HuH-7 (cell line): ENCODE results near the gene KAZN.
A peak's percentile ranks its signal among the peaks of the same experiment; 100 is the strongest.

Experiments
- DNase-seq: peaks from one replicate; pipeline ENCODE4 v3.0.0; 2011; ENCODE audit warnings: low spot score

KAZN gene

DNA sequence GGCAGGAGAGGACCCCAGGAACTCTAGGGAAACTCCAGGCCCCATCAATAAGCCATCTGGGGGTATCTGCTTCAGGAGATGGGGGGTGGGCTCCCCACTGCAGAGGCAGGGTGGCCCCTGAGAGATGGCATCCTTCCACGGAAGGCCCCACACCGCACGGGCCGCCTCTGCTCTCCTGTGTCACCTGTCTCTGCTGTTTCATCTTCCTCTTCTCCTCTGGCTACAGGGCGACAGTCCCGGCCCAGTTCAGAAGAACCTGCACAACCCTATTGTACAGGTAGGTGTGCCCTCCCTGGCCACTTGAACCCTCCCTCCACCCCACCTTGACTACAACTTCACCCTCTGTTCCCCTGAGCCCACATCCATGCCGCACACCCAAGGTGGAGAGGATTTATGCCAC, 464.9 kb downstream of the KAZN start:
- DNase-seq: no peak

DNA sequence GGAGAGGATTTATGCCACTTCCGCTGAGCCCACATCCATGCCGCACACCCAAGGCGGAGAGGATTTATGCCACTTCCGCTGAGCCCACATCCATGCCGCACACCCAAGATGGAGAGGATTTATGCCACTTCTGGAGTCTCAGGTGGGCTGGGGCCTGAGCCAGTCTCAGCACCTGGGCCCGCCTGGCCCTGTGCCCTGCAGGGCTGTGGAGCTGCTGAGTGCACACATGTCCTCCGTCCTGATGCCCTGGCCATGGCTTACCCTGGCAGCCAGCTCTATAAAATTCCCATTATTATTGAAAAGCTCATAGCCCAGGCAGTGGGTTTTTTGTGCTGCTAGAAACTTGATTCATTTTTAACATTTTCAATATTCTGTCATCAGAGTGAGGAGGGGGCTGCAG, 465.3 kb downstream of the KAZN start:
- no peak for DNase-seq

DNA sequence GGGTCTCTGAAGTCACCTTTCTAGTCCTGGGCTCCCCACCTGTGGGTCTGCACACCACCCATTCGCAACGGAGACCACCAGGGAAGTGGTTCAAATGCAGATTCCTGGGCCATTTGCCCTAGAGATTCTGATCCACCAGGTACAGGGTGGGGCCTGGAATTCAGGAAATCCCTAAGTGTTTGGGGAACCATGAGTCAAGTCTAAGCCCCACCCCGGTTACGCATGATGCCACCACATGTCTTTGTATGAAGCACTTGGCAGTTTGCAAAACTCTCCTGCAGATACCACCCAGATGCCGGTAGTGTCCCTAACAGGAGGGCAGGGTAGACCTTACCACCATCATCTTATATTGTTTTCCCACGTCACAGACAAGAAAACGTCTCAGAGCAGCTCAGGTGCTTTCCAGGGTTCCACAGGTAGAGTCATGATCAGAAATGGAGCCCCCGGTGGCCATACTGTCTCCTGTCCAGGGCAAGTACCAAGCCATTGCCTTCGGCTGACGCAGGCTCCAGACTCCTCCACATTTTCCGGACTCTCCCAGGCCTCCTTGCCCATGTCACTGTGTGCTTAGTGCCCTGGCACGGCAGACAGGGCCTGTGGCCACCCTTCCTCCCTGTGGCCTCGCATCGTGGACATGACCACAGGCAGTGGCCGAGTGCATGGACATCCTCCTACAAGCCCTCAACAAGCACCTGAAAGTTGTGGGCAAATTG, 465.9 kb downstream of the KAZN start:
- DNase-seq: no peak

DNA sequence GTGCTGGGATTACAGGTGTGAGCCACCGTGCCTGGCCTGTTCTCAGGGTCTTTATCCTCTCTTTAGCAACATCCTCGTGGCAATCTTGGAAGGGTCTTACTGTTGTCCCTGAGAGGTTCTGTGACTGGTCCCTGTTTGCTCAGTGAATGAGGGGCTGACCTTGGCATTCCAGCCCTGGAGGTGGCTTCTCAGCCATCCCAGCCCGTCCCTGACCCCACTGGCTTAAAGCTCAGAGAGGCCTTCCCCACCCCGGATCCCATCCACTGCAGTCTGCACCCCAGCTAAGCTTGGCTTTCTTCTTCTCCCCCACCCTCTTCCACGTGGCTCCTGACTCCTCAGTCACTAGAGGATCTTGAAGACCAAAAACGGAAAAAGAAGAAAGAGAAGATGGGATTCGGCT, 466.8 kb downstream of the KAZN start:
- no peak for DNase-seq

DNA sequence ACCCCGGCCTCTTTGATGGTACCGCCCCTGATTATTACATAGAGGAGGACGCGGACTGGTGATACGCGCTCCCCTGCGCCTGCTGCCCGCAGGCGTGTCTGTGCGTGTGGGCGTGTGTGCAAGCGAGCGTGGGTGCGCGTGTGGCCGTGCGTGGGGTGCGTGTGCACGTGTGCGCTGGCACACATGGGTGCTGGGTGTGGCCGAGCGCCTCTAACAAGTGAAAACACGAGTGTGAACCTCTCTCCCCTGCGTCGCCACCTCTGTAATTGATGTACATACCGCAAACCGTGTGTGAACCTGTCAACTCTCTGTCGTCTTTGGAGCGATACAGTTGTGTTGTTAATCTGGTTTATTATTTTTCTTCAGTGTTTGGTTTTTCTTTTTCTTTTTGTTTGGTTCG, 467.3 kb downstream of the KAZN start:
- DNase-seq: no peak

DNA sequence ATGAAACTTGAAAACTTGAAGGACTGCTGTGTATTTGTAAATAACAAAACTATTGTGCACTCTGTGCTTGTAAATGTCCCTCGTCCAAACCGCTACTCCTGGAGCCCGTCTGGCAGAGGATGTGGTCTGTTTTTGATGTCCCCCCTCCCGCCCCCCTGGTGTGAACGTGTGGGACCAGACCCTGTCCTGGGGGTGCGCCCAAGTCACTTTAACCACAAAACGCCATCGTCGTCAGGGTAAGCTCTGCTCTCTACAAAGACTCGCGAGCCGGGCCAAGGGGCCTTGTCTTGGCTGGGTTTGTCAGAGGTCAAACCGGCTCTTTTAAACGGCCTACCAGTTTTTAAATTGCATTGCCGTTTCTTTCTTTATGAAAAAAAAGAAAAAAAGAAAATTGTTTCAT, 467.7 kb downstream of the KAZN start:
- DNase-seq: no peak

DNA sequence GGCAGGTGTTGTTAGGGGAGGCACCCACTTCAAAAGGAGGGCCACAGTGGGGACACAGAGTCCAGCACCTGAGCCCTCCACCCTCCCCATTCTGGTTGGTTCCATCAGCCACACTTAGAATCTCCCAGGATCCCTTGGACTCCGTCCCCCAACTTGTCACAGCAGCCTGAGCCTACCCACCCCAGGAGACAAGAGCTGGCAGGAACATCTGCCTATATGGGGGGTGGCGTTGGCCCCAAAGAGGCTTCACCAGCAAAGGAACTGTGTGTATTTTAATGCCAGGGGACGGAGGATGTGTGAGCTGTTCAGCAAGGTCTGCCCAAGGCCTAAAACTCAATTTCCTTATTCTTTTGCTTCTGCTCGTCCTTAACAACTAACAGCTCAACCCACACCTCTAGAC, 468.7 kb downstream of the KAZN start:
- DNase-seq: no peak

DNA sequence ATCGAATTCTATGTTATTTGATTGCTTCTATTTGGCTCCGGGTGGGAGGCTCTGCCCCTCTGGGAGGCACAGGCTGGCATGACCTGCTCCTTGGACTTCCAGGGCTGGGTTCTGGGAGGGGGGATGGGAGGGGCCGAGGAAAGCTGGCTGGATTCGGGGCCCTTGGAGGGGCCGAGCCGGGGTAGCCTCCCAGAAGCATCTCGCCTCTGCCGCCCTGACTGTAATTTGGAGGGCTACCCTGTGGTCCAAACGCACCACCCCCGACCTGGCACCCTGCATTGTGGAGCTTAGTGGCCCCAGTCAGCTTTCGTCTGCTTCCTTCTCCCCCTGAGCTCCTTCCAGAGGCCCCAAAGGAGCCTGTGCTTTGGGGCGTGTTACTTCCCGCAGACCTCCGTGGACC, 469.7 kb downstream of the KAZN start:
- DNase-seq: no peak

DNA sequence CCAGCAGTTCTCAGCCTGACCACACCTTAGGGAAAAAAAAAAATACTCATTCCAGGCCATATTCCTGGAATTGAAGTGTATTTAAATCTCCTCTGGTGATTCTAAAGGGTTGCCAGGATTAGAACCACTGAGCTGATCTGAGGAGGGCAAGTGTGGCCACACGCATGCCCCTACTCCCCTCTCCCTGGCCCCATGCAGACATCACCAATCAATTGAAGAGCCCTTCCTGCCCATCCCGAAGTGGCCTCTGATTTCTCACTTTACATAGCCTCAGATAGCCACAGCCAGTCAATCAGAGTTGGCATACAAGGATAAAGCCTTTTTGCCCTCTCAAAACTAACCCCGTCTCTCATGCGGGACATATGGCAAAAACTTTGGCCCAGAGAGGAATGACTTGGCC, 470.5 kb downstream of the KAZN start:
- no peak for DNase-seq

DNA sequence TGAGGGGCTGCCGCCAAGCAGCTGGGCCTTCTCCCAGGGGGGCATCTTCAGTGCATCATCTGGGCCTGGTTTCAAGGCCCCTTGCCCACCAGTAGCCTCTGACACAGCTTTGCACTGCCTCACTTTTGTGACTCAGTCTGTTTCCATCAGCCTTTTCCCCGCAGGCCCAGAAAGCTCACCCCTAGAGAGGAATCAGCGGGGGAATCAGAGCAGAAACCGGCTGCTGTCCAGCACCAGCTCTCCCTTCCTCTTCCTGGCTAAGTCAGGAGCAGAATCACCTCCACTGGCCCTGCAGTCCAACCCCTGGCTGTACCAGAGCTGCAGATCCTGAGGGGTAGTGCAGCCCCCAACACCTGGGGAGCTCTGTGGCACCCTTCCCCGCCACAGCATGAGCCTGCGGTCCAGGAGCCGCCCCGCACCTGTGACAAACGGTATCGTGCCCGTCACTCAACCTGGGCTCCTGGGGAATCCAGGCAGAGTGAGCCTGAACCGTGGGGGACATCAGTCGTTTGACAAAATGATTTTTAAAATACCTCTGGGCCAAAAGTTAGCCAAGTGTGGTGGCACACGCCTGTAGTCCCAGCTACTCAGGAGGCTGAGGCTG, 471.8 kb downstream of the KAZN start:
- DNase-seq: no peak

DNA sequence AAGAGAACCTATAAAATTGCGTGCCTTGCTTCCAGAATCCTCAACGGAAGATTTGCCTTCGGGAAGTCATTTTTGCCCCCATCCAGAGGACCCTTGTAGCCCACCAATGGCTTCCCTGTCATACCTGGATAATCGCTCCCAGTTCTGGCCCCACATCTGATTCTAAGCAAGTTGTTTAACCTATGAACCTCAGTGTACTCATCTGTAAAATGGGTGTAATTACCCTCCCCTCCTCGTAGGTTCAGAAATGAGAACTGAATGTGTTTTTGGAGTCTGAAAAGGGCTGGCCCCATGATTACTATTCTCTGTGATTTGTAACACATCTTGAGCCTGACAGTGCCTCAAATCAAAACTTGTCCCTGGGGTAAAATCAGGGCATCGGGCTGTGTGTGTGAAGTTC, 473.5 kb downstream of the KAZN start:
- no peak for DNase-seq

DNA sequence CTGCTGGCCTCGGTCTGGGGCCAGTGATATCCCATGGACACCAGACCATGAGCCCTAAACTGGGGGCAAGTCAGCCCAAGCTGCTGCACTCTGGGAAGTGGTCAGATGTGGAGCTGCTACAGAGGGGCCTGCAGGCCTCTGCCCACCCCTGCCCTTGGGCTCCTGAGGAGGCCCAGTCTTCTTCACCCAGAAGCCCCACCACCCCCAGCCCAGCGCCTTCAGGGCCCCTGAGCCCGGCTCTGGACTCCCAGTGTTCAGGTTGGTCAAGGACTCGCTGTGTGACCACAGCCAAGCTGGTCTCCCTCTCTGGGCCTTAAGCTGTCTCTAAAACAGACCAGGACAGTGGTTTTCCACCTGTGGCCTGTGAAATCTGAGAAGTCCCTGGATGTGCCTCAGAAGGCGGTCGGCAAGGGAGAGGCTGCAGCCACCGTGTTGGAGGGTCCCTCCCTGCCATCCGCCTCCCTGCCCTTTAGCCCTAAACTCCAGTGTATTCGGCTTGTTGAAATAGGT, 475.4 kb downstream of the KAZN start:
- DNase-seq: no peak

DNA sequence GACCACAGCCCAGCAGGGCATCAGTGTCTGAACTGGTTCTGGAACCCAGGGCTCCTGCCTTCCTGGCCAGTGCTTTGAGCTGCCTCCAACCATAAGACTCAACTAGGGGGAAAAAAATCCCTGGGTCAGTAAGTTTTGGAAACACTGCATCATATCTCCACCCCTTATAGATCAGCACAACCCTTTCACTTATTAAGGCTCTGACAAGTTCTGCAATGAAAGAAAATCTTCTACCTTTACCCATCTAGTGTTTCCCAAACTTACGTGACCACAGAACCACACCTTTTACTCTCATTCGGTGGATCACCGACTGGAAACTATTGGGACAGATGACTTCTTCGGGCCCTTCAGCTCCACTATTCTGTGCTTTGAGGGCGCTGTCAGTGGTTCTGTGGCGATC, 476.7 kb downstream of the KAZN start:
- no peak for DNase-seq

DNA sequence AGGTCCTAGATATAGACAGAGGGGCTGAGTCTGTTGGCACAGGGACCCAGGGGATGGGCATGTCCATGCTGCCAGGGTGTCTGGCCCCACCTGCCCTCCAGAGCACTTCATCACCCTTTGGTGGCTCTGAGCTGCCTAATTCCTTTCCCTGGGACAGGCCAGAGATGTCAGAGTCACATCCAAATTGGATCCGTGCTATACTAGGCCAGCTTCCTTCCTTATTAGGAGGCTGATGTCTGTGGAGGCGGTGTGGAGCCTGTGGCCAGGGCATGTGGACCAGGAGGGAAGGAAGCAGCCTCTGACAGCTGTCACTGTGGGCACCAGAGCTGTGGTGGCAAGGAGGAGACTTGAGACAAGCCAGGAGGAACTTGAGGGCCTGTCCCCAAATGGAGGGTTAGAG, 477.3 kb downstream of the KAZN start:
- DNase-seq: no peak

DNA sequence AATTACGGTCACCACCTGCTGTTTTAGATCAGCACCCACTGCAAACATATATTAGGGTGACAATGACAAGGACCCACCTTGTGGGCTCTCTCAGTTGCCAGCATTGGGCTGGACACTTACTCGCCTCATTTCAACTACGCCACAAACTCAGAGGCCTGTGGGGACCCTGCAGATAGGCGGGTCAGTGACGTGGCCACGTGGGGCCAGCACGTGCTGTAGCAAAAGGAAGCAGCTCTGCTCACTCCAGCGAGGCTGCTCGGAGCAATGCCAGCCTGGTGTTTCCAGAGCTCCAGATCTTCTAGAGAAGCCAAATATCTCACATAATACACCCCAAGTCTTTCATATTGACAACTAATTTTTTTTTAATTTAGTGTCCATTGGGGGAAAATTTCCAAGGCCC, 478.3 kb downstream of the KAZN start:
- DNase-seq: no peak

DNA sequence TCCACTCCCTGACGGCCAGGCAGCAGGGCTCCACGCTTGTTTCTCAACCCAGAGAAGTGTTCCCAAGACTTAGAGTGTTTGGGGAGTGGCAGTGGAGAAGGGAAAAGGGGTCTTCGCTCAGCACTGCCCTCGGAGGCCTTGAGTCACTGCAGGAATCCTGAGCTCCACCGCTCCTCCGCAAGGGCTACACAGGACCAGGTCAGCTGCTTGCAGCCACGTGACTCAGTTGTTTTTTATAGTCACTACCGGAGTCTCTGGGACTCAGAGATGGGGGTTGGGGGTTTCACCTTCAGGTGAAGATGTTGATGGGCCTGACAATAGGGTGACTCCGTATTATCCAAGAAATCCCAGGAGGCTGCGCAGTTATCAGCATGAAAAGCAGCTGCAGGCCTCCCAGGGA, 478.9 kb downstream of the KAZN start:
- no peak for DNase-seq

DNA sequence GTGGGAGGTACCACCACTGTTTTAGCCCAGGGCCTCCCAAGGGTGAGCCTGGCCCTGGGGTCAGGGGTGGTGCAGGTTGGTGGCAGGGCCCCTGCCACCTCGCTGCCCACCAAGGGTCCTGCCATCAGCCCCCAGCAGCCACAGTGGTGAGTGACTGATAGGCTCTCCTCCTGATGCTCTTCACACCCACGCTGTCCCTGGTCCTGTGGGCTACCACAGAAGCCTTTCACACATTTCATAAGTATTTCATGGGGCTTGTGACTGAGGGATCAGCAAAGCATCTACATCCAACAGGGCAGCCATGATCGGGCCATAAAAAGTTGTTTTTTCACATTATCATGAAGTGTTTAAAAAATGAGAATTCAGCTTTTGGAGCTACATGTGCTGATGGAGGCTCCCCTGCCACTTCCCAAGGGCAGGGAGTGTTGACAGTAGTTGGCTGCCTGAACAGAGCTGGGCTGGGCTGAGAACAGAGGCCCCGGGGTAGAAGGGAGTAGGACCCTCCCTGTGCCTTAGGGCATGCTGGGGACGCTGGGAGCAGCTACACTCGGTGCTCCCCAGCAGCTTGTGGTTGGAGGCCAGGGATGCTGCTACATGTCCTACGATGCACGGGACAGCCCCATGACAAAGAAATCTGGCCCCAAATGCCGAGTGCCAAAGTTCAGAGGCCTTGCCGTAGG, 482.0 kb downstream of the KAZN start:
- no peak for DNase-seq

DNA sequence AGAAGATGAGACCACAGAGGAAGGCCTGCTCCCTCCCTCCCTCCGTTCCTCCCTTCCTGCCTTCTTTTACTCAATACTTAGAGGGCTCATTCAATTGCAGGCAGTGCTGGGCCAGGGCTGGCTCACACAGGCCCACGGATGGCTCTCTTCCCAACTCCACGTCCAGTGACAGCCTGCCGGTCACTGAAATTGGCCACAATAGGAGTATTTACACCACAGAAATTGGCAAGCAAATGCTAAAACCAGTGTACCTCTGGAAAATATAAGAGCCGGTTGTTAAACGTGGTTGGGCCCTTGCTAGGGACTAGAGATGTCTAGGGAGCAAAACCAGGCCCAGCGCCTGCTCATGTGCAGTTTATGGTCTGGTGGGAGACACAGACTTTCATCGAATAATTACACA, 482.6 kb downstream of the KAZN start:
- no peak for DNase-seq

DNA sequence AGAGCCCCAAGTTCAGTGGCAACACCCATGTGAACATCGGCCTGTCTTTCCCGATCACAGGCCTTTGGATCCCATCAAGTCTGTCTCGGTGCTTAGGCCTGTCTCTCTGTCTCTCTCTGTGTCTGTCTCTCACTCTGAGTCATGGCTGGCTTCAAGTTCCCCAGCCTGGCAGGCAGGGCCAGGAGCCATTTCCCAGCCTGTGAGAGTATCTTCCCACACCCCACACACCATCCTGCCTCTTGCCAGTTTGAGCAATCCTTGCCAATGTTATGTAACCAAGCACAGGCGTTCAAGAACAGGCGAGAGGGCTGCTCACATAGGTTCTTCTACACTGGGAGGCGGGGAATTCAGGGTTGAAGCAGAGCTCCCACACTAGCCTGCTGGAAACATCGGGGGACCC, 485.1 kb downstream of the KAZN start:
- no peak for DNase-seq

DNA sequence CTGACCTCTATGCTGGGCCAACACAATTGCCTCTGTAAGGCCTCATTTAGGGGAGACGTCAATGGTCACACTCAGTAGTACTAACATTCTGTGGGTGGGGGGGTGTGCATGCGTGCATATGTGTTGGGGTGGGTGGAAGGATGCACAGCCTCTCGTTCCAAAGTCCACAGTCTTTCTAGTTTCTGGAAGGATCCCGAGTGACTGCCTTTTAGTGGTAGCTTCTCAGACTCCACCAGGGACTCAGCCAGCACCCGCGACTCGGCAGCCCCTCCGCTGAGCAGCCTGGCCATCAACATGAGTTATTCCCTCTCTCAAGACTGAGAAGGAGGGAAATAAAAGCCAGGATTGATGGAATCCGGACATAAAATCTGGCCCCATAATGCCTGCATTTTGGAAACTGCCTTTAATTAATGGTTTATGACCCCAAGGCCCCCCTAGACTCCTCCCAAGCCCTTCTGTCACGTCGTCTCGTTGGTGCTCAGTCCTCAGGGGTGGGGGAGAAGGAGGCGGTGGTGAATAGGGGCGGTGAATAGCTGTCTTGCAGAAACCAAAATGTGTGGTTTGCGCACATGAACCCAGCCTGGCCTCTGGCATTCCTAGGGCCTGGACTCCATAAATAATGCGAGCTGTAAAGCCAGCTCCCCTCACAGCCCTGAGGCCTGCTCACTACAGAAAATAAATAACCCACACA, 489.9 kb downstream of the KAZN start:
- DNase-seq: no peak

DNA sequence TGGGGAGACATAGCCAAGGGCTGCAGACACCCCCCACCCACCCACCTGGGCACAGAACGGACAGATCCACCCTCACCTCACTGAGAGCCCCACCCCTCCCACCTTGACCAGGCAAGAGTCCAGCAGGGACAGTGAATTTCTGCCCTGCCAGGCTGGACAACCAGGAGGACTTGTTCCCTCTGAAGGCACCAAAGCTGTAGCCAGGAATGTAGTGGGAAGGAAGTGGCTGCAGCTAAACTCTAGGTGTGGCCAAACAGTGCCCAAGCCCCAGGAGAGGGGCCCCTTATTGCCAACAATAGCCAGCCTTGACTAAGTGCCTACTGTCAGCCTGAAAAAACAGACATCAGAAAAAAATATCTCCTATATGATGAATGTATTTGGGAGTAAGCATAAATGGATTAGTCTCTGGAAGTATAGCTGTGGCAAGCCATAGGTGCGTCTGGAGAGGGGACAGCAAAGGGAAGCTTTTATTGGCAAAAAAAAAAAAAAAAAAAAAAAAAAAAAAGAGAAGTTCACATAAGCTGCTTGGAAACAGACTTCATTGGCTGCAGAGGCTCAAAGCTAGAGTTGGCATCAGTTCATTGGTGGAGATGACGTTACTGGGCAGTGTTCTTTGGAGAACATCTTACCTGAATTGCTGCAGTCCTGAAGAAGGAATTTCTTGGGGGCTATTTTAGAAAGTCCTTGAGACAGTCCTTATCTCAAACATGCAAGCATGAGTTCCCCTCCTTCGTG, 490.9 kb downstream of the KAZN start:
- no peak for DNase-seq

DNA sequence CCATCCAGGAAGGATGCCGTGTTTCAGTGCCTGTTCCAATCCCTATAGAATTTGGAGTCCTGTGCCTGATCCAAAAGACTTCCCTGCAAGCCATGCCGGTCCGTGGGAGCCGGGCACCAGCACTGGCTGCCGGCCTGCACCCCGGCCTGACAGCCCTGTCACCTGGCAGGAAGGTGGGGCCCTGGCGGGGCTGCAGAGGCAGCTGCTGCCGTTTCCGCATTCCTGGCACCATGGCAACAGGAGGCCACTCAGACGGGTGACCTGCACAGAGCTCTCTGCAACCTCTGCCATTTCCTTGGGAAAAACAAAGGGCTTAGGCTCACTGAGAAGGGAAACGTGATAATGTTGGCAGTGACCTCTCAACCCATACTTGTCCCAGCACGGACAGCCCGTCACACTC, 491.9 kb downstream of the KAZN start:
- peak; percentile 69 for DNase-seq
